Esophagus muscularis mucosa (tissue), 4 donors: ENCODE data around the gene NISCH. TPM values are rescaled to one million over a fixed set of nuclear protein-coding genes. Genes with fewer than 3 reads are reported as not detected.

Experiments used
- DNase-seq: peaks from one replicate; pipeline ENCODE4 v3.0.0-alpha.2; 2017; ENCODE audit errors: extremely low spot score
- H3K27ac ChIP-seq, 4 donors: fragments of 200-600 bp; sonication (generic); replicated peaks in 1 of 4; 1 replicate in 3 of 4; 2 replicates in 1 of 4; pipeline ENCODE4 v1.5.1; 2016 to 2019; ENCODE audit warnings: mild to moderate bottlenecking in 1 of 4
- H3K27me3 ChIP-seq, 4 donors: fragments of 200-600 bp; sonication (generic); one replicate each; pipeline versions ENCODE4 v1.5.1 to v1.6.0; 2016 to 2019
- H3K36me3 ChIP-seq, 4 donors: fragments of 200-600 bp; sonication (generic); one replicate each; pipeline ENCODE4 v1.5.1; 2016 to 2019
- H3K4me1 ChIP-seq, 4 donors: fragments of 200-600 bp; sonication (generic); one replicate each; pipeline ENCODE4 v1.5.1; 2016 to 2019
- H3K4me3 ChIP-seq, 4 donors: fragments of 200-600 bp; sonication (generic); 1 replicate in 2 of 4; 2 replicates in 2 of 4; pipeline ENCODE4 v1.5.1; 2016 to 2019; ENCODE audit warnings: mild to moderate bottlenecking in 4 of 4, moderate library complexity in 1 of 4
- H3K9me3 ChIP-seq, 4 donors: fragments of 200-600 bp; sonication (generic); 1 replicate in 3 of 4; 2 replicates in 1 of 4; pipeline ENCODE4 v1.5.1; 2016 to 2019
- EP300 ChIP-seq: sonication (generic); formaldehyde crosslinking; IDR thresholded peaks from one replicate; pipeline ENCODE4 v1.6.1; 2017; ENCODE audit warnings: antibody characterized with exemption
- POLR2A ChIP-seq: fragments of 450-650 bp; IDR thresholded peaks from one replicate; pipeline ENCODE4 v1.6.1; 2017; ENCODE audit warnings: antibody characterized with exemption, moderate library complexity, mild to moderate bottlenecking, low read depth
- POLR2AphosphoS5 ChIP-seq, 2 donors: sonication (generic); formaldehyde crosslinking; IDR thresholded peaks; one replicate each; pipeline ENCODE4 v1.6.1; 2017; ENCODE audit warnings: antibody characterized with exemption in 2 of 2
- WGBS: methylation state at CpG from one replicate; pipeline ENCODE4 v1.1.5; 2018; 5-methylcytosine and 5-hydroxymethylcytosine counted together
- intact Hi-C: fragments of 100-400 bp; cut with DNase I; formaldehyde crosslinking; loops from one replicate; pipeline ENCODE4 v1.15.1; 2023
- total RNA-seq, 4 donors: library from RNA; depleted of rRNA; stranded (reverse); fragments of >200 nt; gene quantifications; one replicate each; pipeline versions ENCODE4 v1.1.0 to v1.2.1, GENCODE V29; 2016
- TF ChIP-seq, protein P1 (sequence below), 3 experiments: fragments of 200-600 bp in 2 of 3; fragments of 450-650 bp in 1 of 3; sonication (generic) in 2 of 3; IDR thresholded peaks; one replicate each; pipeline ENCODE4 v1.5.1; 2017 to 2019; ENCODE audit warnings: antibody characterized with exemption in 3 of 3, mild to moderate bottlenecking in 2 of 3, moderate library complexity in 1 of 3

Gene NISCH
- total RNA-seq, 4 donors from 2014 or later, result 71.9 to 110 (median 88.0) TPM

DNA sequence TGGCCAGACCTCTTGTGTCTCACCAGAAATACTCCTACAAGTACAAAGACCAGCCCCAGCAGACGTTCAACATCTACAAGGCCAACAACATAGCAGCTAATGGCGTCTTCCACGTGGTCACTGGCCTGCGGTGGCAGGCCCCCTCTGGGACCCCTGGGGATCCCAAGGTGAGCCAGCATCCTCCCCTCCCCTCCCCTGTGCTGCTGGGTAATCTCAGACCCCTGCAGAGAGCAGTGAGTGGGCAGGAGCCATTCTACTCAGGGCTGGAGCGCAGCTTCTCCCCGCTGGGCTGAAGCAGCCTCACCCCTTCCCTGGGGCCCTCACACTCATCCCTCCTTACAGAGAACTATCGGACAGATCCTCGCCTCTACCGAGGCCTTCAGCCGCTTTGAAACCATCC lies 49.6 kb downstream of the NISCH start:
- intact Hi-C loops, result no loop called here
- 90% methylated on average over 5 of the region's 10 CpGs for WGBS
- DNase-seq, result no peak
- Histone ChIP-seq H3K27me3 (no peaks in the 10 kb centered on the region), H3K9me3 (no peaks in the 10 kb centered on the region), H3K36me3 (peaks cover 0 to 31% (median 20%) of the 10 kb centered on the region in 4 donors), H3K4me3 (no peak overlapping the region), H3K4me1 (no peaks in the 10 kb centered on the region), H3K27ac (no peak overlapping the region)
- TF ChIP-seq EP300, result no peak
- no peak for TF ChIP-seq POLR2AphosphoS5 (IDR thresholded peaks at IDR 0.05)
- TF ChIP-seq, protein P1, sequence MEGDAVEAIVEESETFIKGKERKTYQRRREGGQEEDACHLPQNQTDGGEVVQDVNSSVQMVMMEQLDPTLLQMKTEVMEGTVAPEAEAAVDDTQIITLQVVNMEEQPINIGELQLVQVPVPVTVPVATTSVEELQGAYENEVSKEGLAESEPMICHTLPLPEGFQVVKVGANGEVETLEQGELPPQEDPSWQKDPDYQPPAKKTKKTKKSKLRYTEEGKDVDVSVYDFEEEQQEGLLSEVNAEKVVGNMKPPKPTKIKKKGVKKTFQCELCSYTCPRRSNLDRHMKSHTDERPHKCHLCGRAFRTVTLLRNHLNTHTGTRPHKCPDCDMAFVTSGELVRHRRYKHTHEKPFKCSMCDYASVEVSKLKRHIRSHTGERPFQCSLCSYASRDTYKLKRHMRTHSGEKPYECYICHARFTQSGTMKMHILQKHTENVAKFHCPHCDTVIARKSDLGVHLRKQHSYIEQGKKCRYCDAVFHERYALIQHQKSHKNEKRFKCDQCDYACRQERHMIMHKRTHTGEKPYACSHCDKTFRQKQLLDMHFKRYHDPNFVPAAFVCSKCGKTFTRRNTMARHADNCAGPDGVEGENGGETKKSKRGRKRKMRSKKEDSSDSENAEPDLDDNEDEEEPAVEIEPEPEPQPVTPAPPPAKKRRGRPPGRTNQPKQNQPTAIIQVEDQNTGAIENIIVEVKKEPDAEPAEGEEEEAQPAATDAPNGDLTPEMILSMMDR (IDR thresholded peaks at IDR 0.05), result no peak
- TF ChIP-seq POLR2A, result no peak

GRCh38 chr3:52506266-52506966 lies 51.0 kb downstream of the NISCH start:
- Histone ChIP-seq H3K27ac (no peak overlapping the region), H3K4me3 (no peak overlapping the region), H3K36me3 (peaks cover 0 to 33% (median 23%) of the 10 kb centered on the region in 4 donors), H3K9me3 (no peaks in the 10 kb centered on the region), H3K4me1 (no peaks in the 10 kb centered on the region), H3K27me3 (no peaks in the 10 kb centered on the region)
- 85% methylated on average over 13 of the region's 27 CpGs for WGBS
- DNase-seq, result no peak
- TF ChIP-seq, protein P1 (IDR thresholded peaks at IDR 0.05), result no peak
- TF ChIP-seq POLR2AphosphoS5 (IDR thresholded peaks at IDR 0.05) (no peak), EP300 (no peak), POLR2A (no peak)
- intact Hi-C loops, result no loop called here

DNA sequence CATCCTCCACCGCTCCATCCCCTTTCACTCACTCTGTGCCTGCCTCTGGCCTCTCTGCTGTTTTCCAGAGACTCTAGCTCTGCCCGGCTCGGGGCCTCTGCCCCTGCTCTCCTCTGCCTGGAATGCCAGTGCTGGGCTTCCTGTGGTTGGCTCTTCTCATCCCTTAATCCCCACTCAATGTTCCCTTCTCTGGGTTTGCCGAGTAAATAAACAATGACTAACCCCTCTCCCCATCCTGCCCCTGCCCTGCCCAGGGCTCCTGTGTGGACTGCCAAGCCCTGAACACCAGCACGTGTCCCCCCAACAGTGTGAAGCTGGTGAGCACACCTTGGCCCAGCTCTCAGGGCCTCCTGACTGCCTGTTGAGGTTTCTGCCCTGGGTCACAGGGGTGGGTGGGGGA lies 52.0 kb downstream of the NISCH start:
- Histone ChIP-seq H3K36me3 (peaks cover 0 to 35% (median 22%) of the 10 kb centered on the region in 4 donors), H3K9me3 (no peaks in the 10 kb centered on the region), H3K27ac (no peak overlapping the region), H3K27me3 (no peaks in the 10 kb centered on the region), H3K4me3 (no peak overlapping the region), H3K4me1 (no peaks in the 10 kb centered on the region)
- WGBS, result 74% methylated on average over 5 of the region's 5 CpGs
- TF ChIP-seq POLR2AphosphoS5 (IDR thresholded peaks at IDR 0.05) (no peak), EP300 (no peak), POLR2A (no peak)
- TF ChIP-seq, protein P1 (IDR thresholded peaks at IDR 0.05), result no peak
- intact Hi-C loops, result no loop called here
- no peak for DNase-seq

- TF ChIP-seq EP300 (no peak), POLR2AphosphoS5 (IDR thresholded peaks at IDR 0.05) (no peak), POLR2A (no peak)
- TF ChIP-seq, protein P1 (IDR thresholded peaks at IDR 0.05), result no peak
- H3K4me3 ChIP-seq, result no peak overlapping the region
- intact Hi-C loops, result no loop called here
- DNase-seq, result no peak
- peaks cover 0 to 48% (median 22%) of the 10 kb centered on the region in 4 donors for H3K36me3 ChIP-seq
- WGBS, result 72% methylated on average over 10 of the region's 12 CpGs
- no peaks in the 10 kb centered on the region for H3K9me3 ChIP-seq
- no peaks in the 10 kb centered on the region for H3K4me1 ChIP-seq
- H3K27me3 ChIP-seq, result no peaks in the 10 kb centered on the region
- no peak overlapping the region for H3K27ac ChIP-seq
These were observed 54.4 kb downstream of the NISCH start for GRCh38 chr3:52509753-52510328.

- WGBS, result 94% methylated on average over 7 of the region's 7 CpGs
- no peak overlapping the region for H3K4me3 ChIP-seq
- H3K9me3 ChIP-seq, result no peaks in the 10 kb centered on the region
- H3K27ac ChIP-seq, result no peak overlapping the region
- DNase-seq, result no peak
- intact Hi-C loops, result no loop called here
- no peak for TF ChIP-seq POLR2A
- TF ChIP-seq, protein P1 (IDR thresholded peaks at IDR 0.05), result no peak
- no peak for TF ChIP-seq EP300
- TF ChIP-seq POLR2AphosphoS5 (IDR thresholded peaks at IDR 0.05), result no peak
- peaks cover 0 to 4% (median 0%) of the 10 kb centered on the region in 4 donors for H3K4me1 ChIP-seq
- peaks cover 0 to 49% (median 17%) of the 10 kb centered on the region in 4 donors for H3K36me3 ChIP-seq
- H3K27me3 ChIP-seq, result no peaks in the 10 kb centered on the region
These were observed 56.1 kb downstream of the NISCH start for GRCh38 chr3:52511509-52511908.
